ENCODE measurements around the gene OR51B2. TPM values are rescaled to one million over a fixed set of nuclear protein-coding genes. Genes with fewer than 3 reads are reported as not detected.

The OR51B2 gene
- total and polyA plus RNA-seq, 10 of the 15 experiments (the other 5 are each of a cell fraction or from before 2014, with no cell fraction given) = 0.29 TPM; not detected in 9

- no peak for TF ChIP-seq KLF5 (IDR thresholded peaks at IDR 0.05; ENCODE audit: partially characterized antibody)
- no peak for TF ChIP-seq TAF1 (IDR thresholded peaks at IDR 0.05; ENCODE audit: borderline replicate concordance, low read depth, low read length)
- TF ChIP-seq NFIC (IDR thresholded peaks at IDR 0.05; ENCODE audit: low read depth, low read length) = no peak
- no peak for TF ChIP-seq NR2C1 (IDR thresholded peaks at IDR 0.05)
- TF ChIP-seq ETV6 (conservative IDR thresholded peaks at IDR 0.05 in 1 of 2, IDR thresholded peaks at IDR 0.05 in 1 of 2; ENCODE audit: borderline replicate concordance in 1 of 2, low read depth in 1 of 2) = no peak
- TF ChIP-seq RAD21 (IDR thresholded peaks at IDR 0.05; ENCODE audit: insufficient read depth, low read depth, low read length) = peak; percentile 29
- no peak for TF ChIP-seq PRDM15 (CRISPR knock-in tag; IDR thresholded peaks at IDR 0.05)
- no peak for TF ChIP-seq PAX5 (IDR thresholded peaks at IDR 0.05; ENCODE audit: borderline replicate concordance, low read depth, low read length)
- no peak for TF ChIP-seq CHD4 (IDR thresholded peaks at IDR 0.05)
- TF ChIP-seq BCLAF1 (IDR thresholded peaks at IDR 0.05) = no peak
- no peak for TF ChIP-seq MYB (IDR thresholded peaks at IDR 0.05; ENCODE audit: borderline replicate concordance, low read depth, low read length)
- peak; percentile 71; the same call in 1 of the 2 replicates for TF ChIP-seq SMC3 (IDR thresholded peaks at IDR 0.05; ENCODE audit: borderline replicate concordance, low read length)
- no peak for TF ChIP-seq ZNF217 (IDR thresholded peaks at IDR 0.05)
- no peak for TF ChIP-seq E2F4 (IDR thresholded peaks at IDR 0.05; ENCODE audit: low read depth, low read length)
- TF ChIP-seq ZNF274 (IDR thresholded peaks at IDR 0.05; ENCODE audit: insufficient read depth, insufficient read length) = no peak
- TF ChIP-seq GATAD2B (conservative IDR thresholded peaks at IDR 0.05; ENCODE audit: low read depth) = no peak
- no peak for TF ChIP-seq EP300 (IDR thresholded peaks at IDR 0.05; ENCODE audit: borderline replicate concordance in 1 of 2, control insufficient read depth in 1 of 2, low read depth in 2 of 2, low read length in 2 of 2)
These were observed 45.7 kb upstream of the OR51B2 start (continued) for GRCh38 chr11:5369789-5370188.

All from GM12878 (cell line).